H1 (cell line): ENCODE results near the gene EMID1. TPM values are rescaled to one million over a fixed set of nuclear protein-coding genes. Genes with fewer than 3 reads are reported as not detected.

Experiments used
- CTCF ChIA-PET: fragments of 300-600 bp; sonication (Branson Sonifier 250); formaldehyde crosslinking; loops from one replicate; lab custom pipeline; 2021; ENCODE audit not compliant: partially characterized antibody; lab: Charles Lee
- POLR2A ChIA-PET: fragments of 300-600 bp; sonication (Branson Sonifier 250); formaldehyde crosslinking; loops from one replicate; lab custom pipeline; 2021; ENCODE audit warnings: inconsistent platforms; ENCODE audit not compliant: partially characterized antibody; lab: Charles Lee
- DNase-seq, 2 experiments: peaks; one replicate each; pipeline versions ENCODE4 v3.0.0 to v3.0.0-alpha.2; 2010 to 2022; ENCODE audit warnings: low spot score in 2 of 2, low read depth in 1 of 2, mixed read lengths in 1 of 2
- FAIRE-seq: peaks from 2 replicates; lab custom pipeline; 2011; peaks lifted over from hg19 to GRCh38; lab: Jason Lieb, UNC
- H2AFZ ChIP-seq: 2 replicates; pipeline ENCODE4 v1.8.1; 2012; ENCODE audit warnings: low read length, inconsistent platforms
- H2AK5ac ChIP-seq: 2 replicates; pipeline ENCODE4 v1.6.1; 2013; ENCODE audit warnings: low read depth, low read length
- H2BK120ac ChIP-seq: replicated peaks from 2 replicates; pipeline ENCODE3; 2013; ENCODE audit warnings: low read depth, low read length, inconsistent platforms
- H2BK12ac ChIP-seq: 2 replicates; pipeline ENCODE4 v1.6.1; 2013; ENCODE audit warnings: low read depth, low read length
- H2BK15ac ChIP-seq: 2 replicates; pipeline ENCODE4 v1.6.1; 2013; ENCODE audit warnings: low read length
- H2BK20ac ChIP-seq: 2 replicates; pipeline ENCODE4 v1.6.1; 2013; ENCODE audit warnings: low read length
- H2BK5ac ChIP-seq: 2 replicates; pipeline ENCODE4 v1.6.1; 2013; ENCODE audit warnings: low read depth, low read length
- H3K14ac ChIP-seq: 2 replicates; pipeline ENCODE4 v1.6.1; 2013; ENCODE audit warnings: inconsistent platforms; ENCODE audit not compliant: insufficient read length
- H3K18ac ChIP-seq: 2 replicates; pipeline ENCODE4 v1.6.1; 2013; ENCODE audit warnings: low read length; ENCODE audit errors: extremely low read depth
- H3K23ac ChIP-seq: 2 replicates; pipeline ENCODE4 v1.6.1; 2013; ENCODE audit warnings: inconsistent platforms; ENCODE audit not compliant: insufficient read length
- H3K23me2 ChIP-seq: 2 replicates; pipeline ENCODE4 v1.6.1; 2013; ENCODE audit warnings: low read depth, low read length
- H3K27ac ChIP-seq: 2 replicates; pipeline ENCODE4 v1.6.1; 2011; ENCODE audit warnings: low read depth, low read length, inconsistent platforms
- H3K27me3 ChIP-seq, 4 experiments: replicated peaks in 1 of 4; 1 replicate in 1 of 4; 2 replicates in 3 of 4; pipeline versions ENCODE4 v1.6.1 to v1.8.1; 2011 to 2013; ENCODE audit warnings: low read length in 3 of 4, mild to moderate bottlenecking in 3 of 4, inconsistent platforms in 2 of 4, mixed read lengths in 2 of 4, moderate library complexity in 1 of 4; ENCODE audit not compliant: control insufficient read depth in 3 of 4, insufficient read depth in 3 of 4; ENCODE audit errors: extremely low read depth in 1 of 4
- H3K36me3 ChIP-seq, 4 experiments: 2 replicates each; pipeline versions ENCODE4 v1.6.1 to v1.8.1; 2011 to 2013; ENCODE audit warnings: mild to moderate bottlenecking in 4 of 4, low read length in 3 of 4, moderate library complexity in 2 of 4, control low read depth in 1 of 4, inconsistent platforms in 1 of 4; ENCODE audit not compliant: insufficient read depth in 4 of 4, control insufficient read depth in 2 of 4
- H3K4ac ChIP-seq: replicated peaks from 2 replicates; pipeline ENCODE3; 2013; ENCODE audit warnings: low read length, low read depth, mixed read lengths, inconsistent platforms; ENCODE audit not compliant: insufficient read length
- H3K4me1 ChIP-seq, 4 experiments: replicated peaks in 1 of 4; 1 replicate in 1 of 4; 2 replicates in 3 of 4; pipeline versions ENCODE4 v1.6.1 to v1.8.1; 2011 to 2013; ENCODE audit warnings: low read length in 3 of 4, inconsistent platforms in 2 of 4, mixed read lengths in 1 of 4; ENCODE audit not compliant: insufficient read depth in 4 of 4, control insufficient read depth in 3 of 4
- H3K4me2 ChIP-seq, 2 experiments: 2 replicates each; pipeline versions ENCODE4 v1.6.1 to v1.8.1; 2011 to 2013; ENCODE audit warnings: low read depth in 2 of 2, low read length in 2 of 2, control low read depth in 1 of 2, inconsistent platforms in 1 of 2, mild to moderate bottlenecking in 1 of 2; ENCODE audit not compliant: insufficient read depth in 1 of 2
- H3K4me3 ChIP-seq, 4 experiments: fragments of 200-600, 300-600 bp in 1 of 4; sonication (generic), shearing (Covaris generic), sonication (Bioruptor Twin) in 1 of 4; 2 replicates each; pipeline versions ENCODE4 v1.5.1 to v1.8.1; 2011 to 2016; ENCODE audit warnings: low read length in 4 of 4, low read depth in 3 of 4, control low read depth in 2 of 4, inconsistent platforms in 2 of 4, mild to moderate bottlenecking in 2 of 4, mixed read lengths in 1 of 4, moderate library complexity in 1 of 4; ENCODE audit not compliant: insufficient read depth in 2 of 4; ENCODE audit errors: extremely low read depth in 1 of 4
- H3K56ac ChIP-seq: replicated peaks from 2 replicates; pipeline ENCODE3; 2013; ENCODE audit warnings: low read depth, mild to moderate bottlenecking, mixed read lengths, low read length, inconsistent platforms; ENCODE audit not compliant: insufficient read length
- H3K79me1 ChIP-seq: 2 replicates; pipeline ENCODE4 v1.6.1; 2013; ENCODE audit warnings: low read depth, low read length, control low read depth
- H3K79me2 ChIP-seq, 2 experiments: 2 replicates each; pipeline versions ENCODE4 v1.6.1 to v1.8.1; 2012 to 2013; ENCODE audit warnings: low read length in 2 of 2, mild to moderate bottlenecking in 2 of 2, inconsistent platforms in 1 of 2; ENCODE audit not compliant: insufficient read depth in 2 of 2, control insufficient read depth in 1 of 2
- H3K9ac ChIP-seq, 4 experiments: replicated peaks in 1 of 4; 1 replicate in 1 of 4; 2 replicates in 3 of 4; pipeline versions ENCODE4 v1.6.1 to v1.8.1; 2011 to 2013; ENCODE audit warnings: low read depth in 3 of 4, low read length in 3 of 4, control low read depth in 2 of 4, mild to moderate bottlenecking in 2 of 4, moderate library complexity in 2 of 4, inconsistent platforms in 1 of 4; ENCODE audit errors: extremely low read depth in 1 of 4
- H3K9me3 ChIP-seq, 2 experiments: 2 replicates each; pipeline versions ENCODE4 v1.6.1 to v1.8.1; 2012 to 2013; ENCODE audit warnings: mild to moderate bottlenecking in 2 of 2, moderate library complexity in 2 of 2, control low read depth in 1 of 2, inconsistent platforms in 1 of 2, low read depth in 1 of 2, low read length in 1 of 2, mixed read lengths in 1 of 2; ENCODE audit not compliant: insufficient read depth in 2 of 2
- H4K20me1 ChIP-seq, 2 experiments: replicated peaks in 1 of 2; 2 replicates each; pipeline versions ENCODE3 to v1.8.1; 2011 to 2013; ENCODE audit warnings: inconsistent platforms in 2 of 2, low read length in 2 of 2, mild to moderate bottlenecking in 1 of 2; ENCODE audit not compliant: insufficient read depth in 2 of 2, control insufficient read depth in 1 of 2
- H4K5ac ChIP-seq: 2 replicates; pipeline ENCODE4 v1.6.1; 2013; ENCODE audit warnings: low read length, low read depth, mixed read lengths, inconsistent platforms; ENCODE audit not compliant: insufficient read length
- H4K8ac ChIP-seq: 2 replicates; pipeline ENCODE4 v1.8.0; 2013; ENCODE audit warnings: mild to moderate bottlenecking, moderate library complexity, low read length, inconsistent platforms; ENCODE audit not compliant: insufficient read depth; ENCODE audit errors: extremely low read depth
- H4K91ac ChIP-seq: replicated peaks from 2 replicates; pipeline ENCODE3; 2013; ENCODE audit warnings: low read length, mixed read lengths, inconsistent platforms; ENCODE audit not compliant: insufficient read length
- ASH2L ChIP-seq: fragments of 200-600, 300-600 bp; sonication (generic); IDR thresholded peaks from one replicate; pipeline ENCODE4 v1.7.1; 2017; ENCODE audit warnings: low read length
- JUND ChIP-seq: IDR thresholded peaks from 2 replicates; pipeline ENCODE4 v1.6.1; 2011; ENCODE audit warnings: mild to moderate bottlenecking, improper control_type of control experiment, low read length
- SAP30 ChIP-seq: fragments of 300-600 bp; sonication (generic); IDR thresholded peaks from 2 replicates; pipeline ENCODE4 v1.7.1; 2012; ENCODE audit warnings: low read length, moderate library complexity, mild to moderate bottlenecking, inconsistent platforms; ENCODE audit not compliant: insufficient read depth, insufficient replicate concordance
- WGBS, 2 experiments: shearing (Covaris generic) in 1 of 2; methylation state at CpG; one replicate each; pipeline versions ENCODE4 v1.1.6 to v1.1.7; 2013 to 2015; ENCODE audit warnings: low lambda C conversion rate in 2 of 2, mixed read lengths in 2 of 2, inconsistent platforms in 1 of 2, low coverage in 1 of 2, missing lambda C conversion rate in 1 of 2; ENCODE audit not compliant: insufficient replicate concordance in 2 of 2, insufficient coverage in 1 of 2, insufficient read length in 1 of 2; ENCODE audit errors: extremely low coverage in 1 of 2, missing lambda C conversion rate in 1 of 2; 5-methylcytosine and 5-hydroxymethylcytosine counted together
- polyA plus RNA-seq, 7 experiments: library from polyadenylated mRNA; depleted of rRNA in 3 of 7; stranded (reverse) in 5 of 7; unstranded in 2 of 7; fragments of >200 nt in 5 of 7; fragments of 200-250 nt in 2 of 7; gene quantifications; 1 replicate in 5 of 7; 2 replicates in 1 of 7; 4 replicates in 1 of 7; pipeline versions ENCODE4 v1.2.1 to v1.2.3, GENCODE V29; 2011 to 2013; ENCODE audit warnings: missing spikeins in 2 of 7, mixed read lengths in 2 of 7
- total RNA-seq: library from RNA; stranded (reverse); fragmentation: NEBNext Ultra II Directional; extraction: Animal tissue kit (Norgen Biotek cat#: 25700); gene quantifications from 2 replicates; pipeline ENCODE4 v1.2.1, GENCODE V29; 2021

Gene EMID1
- total and polyA plus RNA-seq, 2 of the 8 experiments (the other 6 are each of a cell fraction or from before 2014, with no cell fraction given) = 3.9 to 7.4 TPM

GRCh38 chr22:29302681-29303465 is 97.2 kb downstream of the EMID1 start:
- no peak overlapping the region for H3K4me2 ChIP-seq
- H3K18ac ChIP-seq = no peak overlapping the region; the same call in 1 of the 2 replicates
- H3K56ac ChIP-seq = no peak overlapping the region
- no peak overlapping the region for H3K27ac ChIP-seq
- ChIA-PET POLR2A (interaction anchor here (0.7 to 9.1 kb wide), 12 partner anchors 10 to 251 kb away, joined by 3 to 147 read pairs (median 8); partner anchors contain the start of genes EWSR1, RHBDD3 and THOC5), CTCF (interaction anchor here (0.6 to 4.8 kb wide), 8 partner anchors 8 to 56 kb away, joined by 3 to 41 read pairs (median 5); no protein-coding TSS in a partner anchor)
- DNase-seq (peak in 1 of 2 experiments; percentile 54), FAIRE-seq (no peak)
- WGBS, 2 experiments = 84% methylated on average over 13 of the region's 13 CpGs; no CpG with 5 or more reads in 1 of the 2 experiments
- H4K20me1 ChIP-seq = peaks cover 5 to 12% of the 10 kb centered on the region in 2 experiments
- H3K27me3 ChIP-seq = peaks cover 0 to 6% (median 0%) of the 10 kb centered on the region in 4 experiments; a peak in 2 of 7 replicates
- no peak overlapping the region for H2BK120ac ChIP-seq
- H3K14ac ChIP-seq = no peak overlapping the region
- H2AFZ ChIP-seq = no peak overlapping the region
- H2BK5ac ChIP-seq = no peak overlapping the region
- no peaks in the 10 kb centered on the region for H3K79me2 ChIP-seq
- H3K23ac ChIP-seq = no peak overlapping the region
- no peak overlapping the region for H3K9ac ChIP-seq
- H3K4ac ChIP-seq = no peak overlapping the region
- no peak overlapping the region for H2BK20ac ChIP-seq
- H3K4me3 ChIP-seq = no peak overlapping the region
- TF ChIP-seq SAP30 = no peak
- TF ChIP-seq ASH2L = no peak
- TF ChIP-seq JUND = no peak
- H4K5ac ChIP-seq = no peak overlapping the region
- H2BK12ac ChIP-seq = 0 out of 2 replicates have a peak overlapping the region, but pooled peaks have one; percentile 3
- peaks cover 6% of the 10 kb centered on the region; the same call in 1 of the 2 replicates for H3K23me2 ChIP-seq
- 0 out of 2 replicates have a peak overlapping the region, but pooled peaks have one; percentile 46 for H2BK15ac ChIP-seq
- no peaks in the 10 kb centered on the region for H3K79me1 ChIP-seq
- H3K4me1 ChIP-seq = peaks cover 0 to 7% (median 5%) of the 10 kb centered on the region in 4 experiments; a peak in 5 of 7 replicates
- peak overlapping the region; percentile 75; the same call in 1 of the 2 replicates for H2AK5ac ChIP-seq
- H3K36me3 ChIP-seq = peaks cover 18 to 31% (median 20%) of the 10 kb centered on the region in 4 experiments
- no peak overlapping the region for H4K8ac ChIP-seq
- H4K91ac ChIP-seq = no peak overlapping the region
- no peaks in the 10 kb centered on the region for H3K9me3 ChIP-seq
